Neural cell (in vitro differentiated cells): ENCODE measurements around the gene SBNO2.

Experiments used
- EP300 ChIP-seq: fragments of 450-650 bp; conservative IDR thresholded peaks from 2 replicates; pipeline ENCODE4 v1.6.1; 2014; ENCODE audit warnings: antibody characterized with exemption, mild to moderate bottlenecking, moderate library complexity; ENCODE audit not compliant: poor library complexity, severe bottlenecking
- EZH2 ChIP-seq: fragments of 200-600, 300-800 bp; shearing (Covaris generic), sonication (generic); IDR thresholded peaks from 2 replicates; pipeline ENCODE4 v1.6.1; 2014; ENCODE audit warnings: antibody characterized with exemption, low read length, borderline replicate concordance, mild to moderate bottlenecking; ENCODE audit not compliant: insufficient read depth, poor library complexity, severe bottlenecking
- MXI1 ChIP-seq: fragments of 450-650 bp; conservative IDR thresholded peaks from 2 replicates; pipeline ENCODE4 v1.6.1; 2014; ENCODE audit warnings: antibody characterized with exemption, mild to moderate bottlenecking; ENCODE audit not compliant: poor library complexity, severe bottlenecking
- POLR2AphosphoS5 ChIP-seq: IDR thresholded peaks from 2 replicates; pipeline ENCODE4 v1.6.1; 2012
- RAD21 ChIP-seq: fragments of 450-650 bp; conservative IDR thresholded peaks from 2 replicates; pipeline ENCODE4 v1.6.1; 2014; ENCODE audit warnings: antibody characterized with exemption, mild to moderate bottlenecking, moderate library complexity
- SMC3 ChIP-seq: fragments of 450-650 bp; conservative IDR thresholded peaks from 2 replicates; pipeline ENCODE4 v1.6.1; 2014; ENCODE audit warnings: antibody characterized with exemption, mild to moderate bottlenecking, moderate library complexity; ENCODE audit not compliant: poor library complexity
- TAF1 ChIP-seq: IDR thresholded peaks from 2 replicates; pipeline ENCODE4 v1.6.1; 2012; ENCODE audit warnings: low read depth
- TF ChIP-seq, protein P1 (sequence below): fragments of 450-650 bp; IDR thresholded peaks from 2 replicates; pipeline ENCODE4 v1.5.1; 2014; ENCODE audit warnings: antibody characterized with exemption, mild to moderate bottlenecking, moderate library complexity; ENCODE audit not compliant: poor library complexity, severe bottlenecking
- TF ChIP-seq, protein P2 (sequence below): IDR thresholded peaks from 2 replicates; pipeline ENCODE4 v1.6.1; 2012; ENCODE audit warnings: borderline replicate concordance

DNA sequence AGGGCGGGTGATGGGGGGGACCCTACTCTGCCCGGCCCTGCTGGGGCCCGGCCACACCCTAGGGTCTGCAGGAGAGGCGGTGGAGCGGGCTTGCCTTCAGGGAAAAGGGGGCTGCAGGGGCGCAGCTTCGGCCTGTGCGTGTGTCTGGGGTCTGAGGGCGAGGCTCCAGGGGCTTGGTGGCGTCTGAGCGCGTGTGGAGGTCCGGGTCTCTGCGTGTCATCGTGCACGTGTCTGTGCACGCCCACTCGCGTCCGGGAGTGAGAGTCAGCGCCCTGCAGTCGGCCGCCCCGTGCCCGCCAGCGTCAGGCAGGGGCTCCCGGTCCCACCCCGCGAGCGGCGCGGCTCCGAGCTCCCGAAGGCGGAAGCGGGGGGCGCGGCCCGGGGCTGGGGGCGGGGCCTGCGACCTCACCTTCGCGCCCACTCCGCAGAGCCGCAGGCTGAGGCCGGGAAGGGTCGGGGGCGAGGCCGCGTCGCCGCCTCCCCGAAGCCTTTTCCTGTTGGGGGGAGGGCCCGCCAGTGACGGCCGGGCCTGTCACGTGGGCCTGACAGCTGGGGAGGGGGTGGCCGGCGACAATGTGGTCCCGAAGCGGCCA lies 107.2 kb downstream of the SBNO2 start, which contains the start of gene ARHGAP45:
- TF ChIP-seq, protein P1, sequence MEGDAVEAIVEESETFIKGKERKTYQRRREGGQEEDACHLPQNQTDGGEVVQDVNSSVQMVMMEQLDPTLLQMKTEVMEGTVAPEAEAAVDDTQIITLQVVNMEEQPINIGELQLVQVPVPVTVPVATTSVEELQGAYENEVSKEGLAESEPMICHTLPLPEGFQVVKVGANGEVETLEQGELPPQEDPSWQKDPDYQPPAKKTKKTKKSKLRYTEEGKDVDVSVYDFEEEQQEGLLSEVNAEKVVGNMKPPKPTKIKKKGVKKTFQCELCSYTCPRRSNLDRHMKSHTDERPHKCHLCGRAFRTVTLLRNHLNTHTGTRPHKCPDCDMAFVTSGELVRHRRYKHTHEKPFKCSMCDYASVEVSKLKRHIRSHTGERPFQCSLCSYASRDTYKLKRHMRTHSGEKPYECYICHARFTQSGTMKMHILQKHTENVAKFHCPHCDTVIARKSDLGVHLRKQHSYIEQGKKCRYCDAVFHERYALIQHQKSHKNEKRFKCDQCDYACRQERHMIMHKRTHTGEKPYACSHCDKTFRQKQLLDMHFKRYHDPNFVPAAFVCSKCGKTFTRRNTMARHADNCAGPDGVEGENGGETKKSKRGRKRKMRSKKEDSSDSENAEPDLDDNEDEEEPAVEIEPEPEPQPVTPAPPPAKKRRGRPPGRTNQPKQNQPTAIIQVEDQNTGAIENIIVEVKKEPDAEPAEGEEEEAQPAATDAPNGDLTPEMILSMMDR: no peak
- TF ChIP-seq EP300 (no peak), EZH2 (no peak), RAD21 (no peak), POLR2AphosphoS5 (no peak), TAF1 (no peak), SMC3 (no peak), MXI1 (no peak)
- TF ChIP-seq, protein P2, sequence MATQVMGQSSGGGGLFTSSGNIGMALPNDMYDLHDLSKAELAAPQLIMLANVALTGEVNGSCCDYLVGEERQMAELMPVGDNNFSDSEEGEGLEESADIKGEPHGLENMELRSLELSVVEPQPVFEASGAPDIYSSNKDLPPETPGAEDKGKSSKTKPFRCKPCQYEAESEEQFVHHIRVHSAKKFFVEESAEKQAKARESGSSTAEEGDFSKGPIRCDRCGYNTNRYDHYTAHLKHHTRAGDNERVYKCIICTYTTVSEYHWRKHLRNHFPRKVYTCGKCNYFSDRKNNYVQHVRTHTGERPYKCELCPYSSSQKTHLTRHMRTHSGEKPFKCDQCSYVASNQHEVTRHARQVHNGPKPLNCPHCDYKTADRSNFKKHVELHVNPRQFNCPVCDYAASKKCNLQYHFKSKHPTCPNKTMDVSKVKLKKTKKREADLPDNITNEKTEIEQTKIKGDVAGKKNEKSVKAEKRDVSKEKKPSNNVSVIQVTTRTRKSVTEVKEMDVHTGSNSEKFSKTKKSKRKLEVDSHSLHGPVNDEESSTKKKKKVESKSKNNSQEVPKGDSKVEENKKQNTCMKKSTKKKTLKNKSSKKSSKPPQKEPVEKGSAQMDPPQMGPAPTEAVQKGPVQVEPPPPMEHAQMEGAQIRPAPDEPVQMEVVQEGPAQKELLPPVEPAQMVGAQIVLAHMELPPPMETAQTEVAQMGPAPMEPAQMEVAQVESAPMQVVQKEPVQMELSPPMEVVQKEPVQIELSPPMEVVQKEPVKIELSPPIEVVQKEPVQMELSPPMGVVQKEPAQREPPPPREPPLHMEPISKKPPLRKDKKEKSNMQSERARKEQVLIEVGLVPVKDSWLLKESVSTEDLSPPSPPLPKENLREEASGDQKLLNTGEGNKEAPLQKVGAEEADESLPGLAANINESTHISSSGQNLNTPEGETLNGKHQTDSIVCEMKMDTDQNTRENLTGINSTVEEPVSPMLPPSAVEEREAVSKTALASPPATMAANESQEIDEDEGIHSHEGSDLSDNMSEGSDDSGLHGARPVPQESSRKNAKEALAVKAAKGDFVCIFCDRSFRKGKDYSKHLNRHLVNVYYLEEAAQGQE: no peak
